ENCODE measurements around the gene TBX10.
"Not testable (repeated sequence)": the region's sequence is repeated elsewhere in the genome, so short reads cannot be mapped to it uniquely, and the experiment has no call there.

TBX10 gene

GRCh38 chr11:67614730-67615714 lies 24.5 kb downstream of the TBX10 start:
- DNase-seq: peak; percentile 53 to 66

- DNase-seq: peak; percentile 37 to 43
These were observed 25.4 kb downstream of the TBX10 start for GRCh38 chr11:67613960-67614715.

GRCh38 chr11:67613313-67613959 lies 26.1 kb downstream of the TBX10 start:
- no peak for DNase-seq

- DNase-seq: no peak
These were observed 26.8 kb downstream of the TBX10 start for GRCh38 chr11:67612751-67613150.

GRCh38 chr11:67611704-67612587 lies 27.6 kb downstream of the TBX10 start:
- DNase-seq: no peak

- DNase-seq: no peak
These were observed 28.4 kb downstream of the TBX10 start for GRCh38 chr11:67611165-67611564.

GRCh38 chr11:67610302-67610868 lies 29.2 kb downstream of the TBX10 start:
- no peak for DNase-seq

GRCh38 chr11:67609316-67609715 lies 30.2 kb downstream of the TBX10 start:
- DNase-seq: no peak

GRCh38 chr11:67608486-67608885 lies 31.1 kb downstream of the TBX10 start:
- DNase-seq: no peak

GRCh38 chr11:67607507-67607906 lies 32.1 kb downstream of the TBX10 start:
- DNase-seq: no peak

GRCh38 chr11:67606492-67607295 lies 32.9 kb downstream of the TBX10 start, which contains the start of gene NDUFV1:
TSS of gene NDUFV1 (plus strand) at chr11:67606936. CDS start at chr11:67607005, 69 bp downstream.
- DNase-seq: peak; percentile 96 to 98

- peak in 1 of 2 experiments; percentile 27 for DNase-seq
These were observed 33.5 kb downstream of the TBX10 start for GRCh38 chr11:67606093-67606491.

- no peak for DNase-seq
These were observed 34.1 kb downstream of the TBX10 start for GRCh38 chr11:67605231-67606011.

- DNase-seq: no peak
These were observed 34.7 kb downstream of the TBX10 start for GRCh38 chr11:67604815-67605214.

GRCh38 chr11:67604119-67604518 lies 35.4 kb downstream of the TBX10 start:
- not testable (repeated sequence) for DNase-seq

GRCh38 chr11:67601098-67601497 lies 38.5 kb downstream of the TBX10 start:
- DNase-seq: no peak

- DNase-seq: no peak
These were observed 39.1 kb downstream of the TBX10 start for GRCh38 chr11:67600324-67601029.

- DNase-seq: no peak
These were observed 40.4 kb downstream of the TBX10 start for GRCh38 chr11:67599149-67599548.

GRCh38 chr11:67597963-67598362 lies 41.6 kb downstream of the TBX10 start:
- DNase-seq: not testable (repeated sequence)
